Stimulated activated CD4-positive, alpha-beta T cell treated with anti-CD3 and anti-CD28 coated beads, Interleukin-15, amount 100 ng/mL, for 48 hours (primary cell): Measurements from ENCODE around the gene ARHGEF2.
"Not testable (repeated sequence)": the region's sequence is repeated elsewhere in the genome, so short reads cannot be mapped to it uniquely, and the experiment has no call there.

Experiments
- DNase-seq, 2 donors: peaks; one replicate each; pipeline ENCODE4 v3.0.0-alpha.2; 2020; ENCODE audit warnings: low read depth in 2 of 2

The ARHGEF2 gene

DNA sequence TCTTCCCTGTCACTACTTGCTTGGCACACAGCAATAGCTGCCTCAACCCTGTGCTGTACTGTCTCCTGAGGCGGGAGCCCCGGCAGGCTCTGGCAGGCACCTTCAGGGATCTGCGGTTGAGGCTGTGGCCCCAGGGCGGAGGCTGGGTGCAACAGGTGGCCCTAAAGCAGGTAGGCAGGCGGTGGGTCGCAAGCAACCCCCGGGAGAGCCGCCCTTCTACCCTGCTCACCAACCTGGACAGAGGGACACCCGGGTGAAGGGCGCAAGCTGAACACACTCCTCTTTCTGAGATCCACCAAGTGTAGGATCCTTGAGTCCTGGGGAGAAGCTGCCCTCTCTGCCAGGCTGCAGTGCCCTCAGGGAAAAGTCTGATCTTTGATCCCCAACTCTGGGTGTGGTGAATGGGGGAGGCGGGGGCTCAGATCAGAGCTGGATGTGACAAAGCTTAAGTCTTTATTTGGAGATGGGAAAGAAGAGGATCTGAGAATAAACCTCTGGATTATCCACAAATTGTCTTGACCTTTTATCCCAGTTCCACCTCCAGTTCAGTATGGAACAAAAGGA, 35.7 kb downstream of the ARHGEF2 start:
- DNase-seq = no peak

DNA sequence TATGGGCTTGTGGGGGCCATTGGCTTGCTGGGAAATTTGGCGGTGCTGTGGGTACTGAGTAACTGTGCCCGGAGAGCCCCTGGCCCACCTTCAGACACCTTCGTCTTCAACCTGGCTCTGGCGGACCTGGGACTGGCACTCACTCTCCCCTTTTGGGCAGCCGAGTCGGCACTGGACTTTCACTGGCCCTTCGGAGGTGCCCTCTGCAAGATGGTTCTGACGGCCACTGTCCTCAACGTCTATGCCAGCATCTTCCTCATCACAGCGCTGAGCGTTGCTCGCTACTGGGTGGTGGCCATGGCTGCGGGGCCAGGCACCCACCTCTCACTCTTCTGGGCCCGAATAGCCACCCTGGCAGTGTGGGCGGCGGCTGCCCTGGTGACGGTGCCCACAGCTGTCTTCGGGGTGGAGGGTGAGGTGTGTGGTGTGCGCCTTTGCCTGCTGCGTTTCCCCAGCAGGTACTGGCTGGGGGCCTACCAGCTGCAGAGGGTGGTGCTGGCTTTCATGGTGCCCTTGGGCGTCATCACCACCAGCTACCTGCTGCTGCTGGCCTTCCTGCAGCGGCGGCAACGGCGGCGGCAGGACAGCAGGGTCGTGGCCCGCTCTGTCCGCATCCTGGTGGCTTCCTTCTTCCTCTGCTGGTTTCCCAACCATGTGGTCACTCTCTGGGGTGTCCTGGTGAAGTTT, 36.4 kb downstream of the ARHGEF2 start:
- DNase-seq = no peak

DNA sequence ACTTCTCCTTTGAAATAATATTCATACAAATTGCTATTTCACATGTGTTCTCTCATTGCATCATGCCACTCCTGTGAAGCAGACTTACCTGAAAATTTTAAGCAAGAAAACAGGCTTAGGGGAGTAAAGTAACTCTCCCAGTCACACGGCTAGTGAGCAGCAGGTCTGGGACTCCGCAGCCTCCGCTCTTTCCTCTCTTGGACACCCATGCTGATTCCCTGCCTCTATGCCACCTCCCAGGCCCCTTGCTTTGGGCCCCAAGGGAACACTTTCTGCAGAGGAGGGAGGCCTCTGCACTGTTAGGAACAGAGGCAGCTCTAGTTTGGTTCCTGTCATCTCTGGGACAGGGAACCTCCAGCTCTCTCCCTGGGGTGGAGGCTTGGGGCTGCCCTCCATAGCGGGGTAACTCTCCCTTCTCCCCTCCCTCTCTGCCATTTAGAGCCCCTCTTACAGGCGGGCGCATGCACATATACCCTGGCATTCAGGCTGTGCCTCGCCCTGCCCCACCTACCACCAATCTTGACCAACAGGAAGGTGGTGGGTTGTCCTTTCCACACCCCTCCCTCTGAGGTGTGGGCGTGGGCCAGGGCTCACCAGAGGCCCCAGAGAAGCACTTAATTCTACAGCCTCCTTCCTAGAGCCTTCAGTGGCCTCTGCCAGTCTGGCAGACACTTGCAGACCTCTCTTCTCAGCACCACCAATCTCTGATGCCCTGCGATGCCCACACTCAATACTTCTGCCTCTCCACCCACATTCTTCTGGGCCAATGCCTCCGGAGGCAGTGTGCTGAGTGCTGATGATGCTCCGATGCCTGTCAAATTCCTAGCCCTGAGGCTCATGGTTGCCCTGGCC, 37.1 kb downstream of the ARHGEF2 start, which contains the start of gene RXFP4:
Gene RXFP4, plus strand, starts transcription at position 646 of the 852 bp plus-strand sequence. Its CDS starts 72 bp downstream, at position 718.
- no peak for DNase-seq

DNA sequence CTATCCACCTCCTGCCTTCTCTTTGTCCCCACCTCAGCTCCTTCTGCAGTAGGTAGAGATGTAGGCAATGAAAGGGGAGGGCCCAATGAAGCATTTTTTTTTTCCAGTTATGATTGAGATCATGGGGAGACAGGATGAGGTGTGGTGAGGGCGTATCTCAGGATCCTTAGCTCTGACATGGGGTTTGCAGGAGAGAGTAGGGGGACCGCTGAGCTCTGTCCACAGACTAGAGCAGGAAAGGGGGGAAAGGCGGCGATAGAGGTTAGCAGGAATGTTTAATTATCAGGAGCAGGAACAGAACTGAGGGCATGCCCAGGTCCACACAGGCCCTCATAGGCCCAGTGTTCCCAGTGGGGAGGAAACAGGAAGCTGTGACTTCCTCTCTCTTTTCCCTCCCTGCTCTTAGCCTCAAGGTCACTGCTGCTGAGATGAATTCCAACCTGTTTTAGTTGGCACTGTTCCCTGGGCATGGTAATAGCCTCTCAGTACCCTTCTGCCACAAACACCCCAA, 37.8 kb downstream of the ARHGEF2 start:
- DNase-seq = no peak

DNA sequence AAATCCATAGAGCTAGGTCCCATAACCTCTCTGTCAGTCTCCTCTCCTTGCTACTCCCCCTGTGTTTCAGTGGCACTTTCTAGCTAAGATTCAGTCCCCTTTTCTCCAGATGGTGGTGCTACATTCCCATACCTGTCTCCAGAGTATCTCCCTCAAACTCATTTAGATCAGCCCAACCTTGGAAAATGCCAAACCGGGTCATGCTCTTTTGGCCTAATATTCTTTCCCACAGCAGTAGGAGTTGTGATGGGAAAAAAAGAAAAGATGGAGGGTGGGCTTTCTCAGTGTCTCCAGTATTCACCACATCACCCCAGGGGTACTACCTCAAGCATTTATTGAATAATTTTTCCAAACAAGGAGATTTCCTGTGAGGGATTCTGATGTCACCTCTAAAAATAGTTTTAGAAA, 40.1 kb downstream of the ARHGEF2 start:
- no peak for DNase-seq

DNA sequence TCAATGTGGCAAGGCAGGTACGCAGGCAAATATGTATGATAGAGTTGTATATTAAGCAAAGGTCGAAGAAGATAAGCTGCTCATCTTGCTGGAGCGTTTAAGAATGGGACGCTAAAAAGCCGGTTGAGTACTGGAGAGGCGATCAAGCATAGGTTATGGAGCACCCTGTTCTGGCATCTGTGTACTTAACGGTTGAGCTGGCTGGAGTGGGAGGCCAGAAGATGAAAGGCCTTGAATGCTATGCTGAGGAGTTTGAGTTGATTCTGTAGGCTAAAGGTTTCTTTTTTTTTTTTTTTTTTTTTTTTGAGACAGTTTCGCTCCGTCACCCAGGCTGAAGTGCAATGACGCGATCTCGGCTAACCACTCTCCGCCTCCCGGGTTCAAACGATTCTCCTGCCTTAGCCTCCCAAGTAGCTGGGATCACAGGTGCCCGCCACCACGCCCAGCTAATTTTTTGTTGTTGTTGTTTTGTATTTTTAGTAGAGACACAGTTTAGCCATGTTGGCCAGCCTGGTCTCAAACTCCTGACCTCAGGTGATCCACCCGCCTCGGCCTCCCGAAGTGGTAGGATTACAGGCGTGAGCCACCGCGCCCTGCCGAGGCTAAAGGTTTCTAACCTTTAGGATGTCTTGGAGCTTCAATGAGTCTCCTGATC, 43.3 kb downstream of the ARHGEF2 start:
- DNase-seq = no peak

DNA sequence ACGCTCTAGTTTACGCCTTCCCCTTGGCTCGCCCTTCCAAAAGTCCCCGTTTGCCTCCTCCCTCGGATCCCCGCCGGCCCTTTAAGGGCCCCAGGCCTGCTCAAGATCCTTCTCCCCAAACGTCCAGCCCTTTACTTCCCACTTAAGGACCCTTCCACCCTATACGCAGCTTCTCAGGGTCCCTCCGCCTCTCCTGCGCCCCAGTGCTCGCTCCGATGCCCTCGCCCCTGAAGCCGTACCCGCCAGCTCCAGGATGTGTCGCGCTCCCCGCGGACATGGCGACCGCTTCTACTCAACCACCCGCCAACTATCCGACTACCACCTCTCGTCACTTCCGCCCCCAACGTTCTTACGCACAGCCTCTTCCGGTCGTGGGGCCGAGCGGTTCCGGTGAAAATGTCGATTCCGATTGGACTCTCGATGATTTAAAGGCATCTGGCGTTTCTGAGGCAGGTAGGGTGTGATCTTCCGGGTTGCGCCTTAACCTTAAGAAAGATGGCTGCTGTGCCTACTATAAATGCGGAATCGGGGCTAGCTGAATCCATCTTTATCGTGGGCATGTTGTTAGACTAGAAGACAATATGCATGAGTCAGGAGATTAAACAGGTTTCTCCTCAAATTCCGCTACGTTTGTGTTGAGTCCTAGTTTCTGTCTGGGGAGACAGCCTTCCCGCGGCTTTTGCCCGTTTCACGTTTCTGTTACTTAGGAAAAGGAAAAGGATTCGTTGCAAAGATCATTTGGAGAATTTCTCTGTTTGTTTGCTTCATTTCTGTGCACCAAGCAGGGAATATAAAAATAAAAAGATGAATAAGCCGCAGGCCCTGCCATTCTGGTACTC, 44.0 kb downstream of the ARHGEF2 start, which contains the start of gene KHDC4:
Gene KHDC4, minus strand, starts transcription at position 317 of the 839 bp plus-strand sequence. Its CDS starts 40 bp downstream, at position 277.
- peak; percentile 91 to 93 for DNase-seq

DNA sequence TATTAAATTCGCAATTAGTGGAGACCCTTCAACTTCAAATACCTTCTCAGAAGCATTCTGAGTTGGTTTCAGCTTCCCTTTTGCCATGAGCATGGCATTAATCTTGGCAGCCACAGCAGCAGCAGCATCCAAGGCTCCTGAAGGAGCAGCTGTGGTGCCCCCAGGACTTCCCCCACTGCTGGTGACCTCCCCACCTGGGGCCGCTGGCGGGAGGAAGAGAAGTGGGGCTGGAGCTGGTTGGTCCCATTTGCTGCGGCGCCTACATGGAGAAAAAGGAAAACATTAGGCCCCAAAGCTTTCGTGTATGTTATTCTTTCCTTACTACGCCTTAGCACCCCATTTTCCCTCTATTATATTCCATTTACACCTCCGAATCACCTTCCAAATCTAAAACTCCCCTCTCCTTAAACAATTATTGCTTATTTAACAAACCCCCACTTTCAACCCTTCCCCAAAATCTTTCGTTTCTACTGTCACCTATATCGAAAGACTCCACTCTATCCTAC, 44.7 kb downstream of the ARHGEF2 start:
- no peak for DNase-seq

DNA sequence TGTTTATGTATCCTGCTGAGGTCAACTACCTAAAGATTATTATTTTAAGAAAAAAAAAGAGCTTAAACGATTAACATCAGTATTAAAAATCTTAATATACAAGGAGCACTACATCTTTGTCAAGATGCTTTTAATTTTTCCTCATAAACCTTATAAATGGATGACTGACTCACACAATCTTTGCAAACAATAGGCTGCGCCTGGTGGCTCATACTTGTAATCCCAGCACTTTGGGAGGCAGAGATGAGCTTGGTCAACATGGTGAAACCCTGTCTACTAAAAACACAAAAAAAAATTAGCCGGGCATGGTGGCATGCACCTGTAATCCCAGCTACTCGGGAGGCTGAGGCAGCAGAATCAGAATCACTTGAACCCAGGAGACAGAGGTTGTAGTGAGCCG, 45.9 kb downstream of the ARHGEF2 start:
- no peak for DNase-seq

DNA sequence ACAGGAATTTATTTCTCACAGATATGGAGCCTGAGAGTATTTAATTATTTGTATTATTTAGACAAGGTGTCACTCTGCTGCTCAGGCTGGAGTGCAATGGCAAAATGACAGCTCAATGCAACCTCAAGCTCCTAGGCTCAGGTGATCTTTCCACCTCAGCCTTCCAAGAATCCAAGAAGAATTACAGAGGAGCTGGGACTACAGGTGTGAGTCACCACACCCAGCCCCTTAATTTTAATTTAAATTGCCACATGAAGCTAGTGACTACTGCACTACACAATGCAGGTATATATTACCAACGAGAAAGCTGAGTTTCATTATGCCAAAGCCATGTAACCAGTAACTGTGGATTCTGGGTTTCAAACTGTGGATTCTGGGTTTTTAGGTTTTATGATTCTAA, 46.3 kb downstream of the ARHGEF2 start:
- DNase-seq = no peak

DNA sequence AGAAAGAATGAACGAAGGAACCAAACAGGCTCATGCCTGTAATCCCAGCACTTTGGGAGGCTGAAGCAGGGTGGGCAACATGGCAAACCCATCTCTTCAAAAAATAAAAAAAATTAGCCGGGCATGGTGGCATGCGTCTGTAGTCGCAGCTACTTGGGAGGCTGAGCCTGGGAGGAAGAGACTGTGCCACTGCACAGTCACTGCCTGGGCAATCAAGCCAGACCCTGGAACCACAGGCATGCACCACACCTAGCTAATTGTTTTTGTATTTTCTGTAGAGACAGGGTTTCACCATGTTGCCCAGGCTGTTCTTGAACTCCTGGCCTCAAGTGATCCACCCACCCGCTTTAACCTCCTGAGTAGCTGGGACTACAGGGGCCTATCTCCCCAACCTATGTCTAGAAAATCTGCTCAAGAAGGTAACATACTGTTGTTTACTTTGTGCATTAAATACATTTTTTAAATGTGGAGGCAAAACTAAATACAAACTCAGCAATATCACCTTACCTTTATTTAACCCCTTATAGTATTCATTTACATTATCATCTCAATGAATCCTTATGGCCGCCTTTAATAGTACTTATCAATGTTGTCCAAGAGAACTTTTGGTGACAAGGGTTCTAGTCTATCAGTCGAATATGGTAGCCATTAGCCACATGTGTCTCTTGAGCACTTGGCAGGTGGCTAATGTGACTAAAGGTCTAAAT, 46.9 kb downstream of the ARHGEF2 start:
- no peak for DNase-seq

DNA sequence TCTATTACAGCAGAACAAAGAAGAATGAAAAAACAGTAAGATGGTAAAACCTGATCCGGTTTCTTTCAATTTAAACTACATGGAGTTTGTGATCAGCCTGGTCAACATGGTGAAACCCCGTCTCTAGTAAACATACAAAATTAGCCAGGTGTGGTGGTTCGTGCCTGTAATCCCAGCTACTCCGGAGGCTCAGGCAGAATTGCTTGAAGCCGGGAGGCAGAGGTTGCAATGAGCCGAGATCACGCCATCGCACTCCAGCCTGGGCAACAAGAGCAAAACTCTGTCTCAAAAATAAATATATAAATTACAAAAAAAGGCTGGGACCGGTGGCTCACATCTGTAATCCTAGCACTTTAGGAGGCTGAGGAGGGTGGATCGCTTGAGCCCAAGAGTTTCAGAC, 47.6 kb downstream of the ARHGEF2 start:
- not testable (repeated sequence) for DNase-seq

DNA sequence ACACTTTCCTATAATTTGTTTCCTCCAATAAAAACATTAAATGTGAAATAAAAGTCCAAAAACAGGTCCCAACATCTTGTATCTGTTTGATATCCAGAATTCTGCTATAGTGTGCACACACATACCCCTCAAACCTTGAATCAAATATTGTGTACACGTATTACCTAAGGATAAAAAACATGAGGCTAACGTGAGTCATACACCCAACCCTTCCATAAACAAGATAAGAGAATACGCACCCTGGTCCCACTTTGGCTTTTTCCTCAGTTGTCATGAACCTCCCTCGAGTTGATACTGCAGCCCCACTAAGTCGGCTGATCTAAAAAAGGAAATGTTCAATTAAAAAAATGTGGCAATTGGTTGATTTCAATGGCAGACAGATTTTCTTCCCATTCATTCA, 49.3 kb downstream of the ARHGEF2 start:
- no peak for DNase-seq

DNA sequence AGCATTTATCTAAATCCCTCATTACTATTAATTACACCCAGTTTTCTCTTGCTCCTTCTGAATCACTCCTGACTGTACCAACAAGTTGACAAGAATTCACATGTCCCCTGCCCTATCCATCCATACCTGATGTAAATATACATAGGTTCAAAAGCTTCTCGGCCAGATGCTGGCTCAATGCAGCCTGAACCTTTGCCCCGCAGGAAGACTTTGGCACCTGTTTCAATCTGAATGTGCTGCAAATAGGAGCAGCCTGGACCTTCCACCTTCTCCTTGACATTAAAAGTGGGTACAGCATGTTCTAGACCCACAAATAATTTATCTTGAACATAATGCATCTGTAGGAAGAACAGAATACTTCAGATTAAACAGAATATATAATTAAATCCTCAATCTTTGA, 52.8 kb downstream of the ARHGEF2 start:
- no peak for DNase-seq

DNA sequence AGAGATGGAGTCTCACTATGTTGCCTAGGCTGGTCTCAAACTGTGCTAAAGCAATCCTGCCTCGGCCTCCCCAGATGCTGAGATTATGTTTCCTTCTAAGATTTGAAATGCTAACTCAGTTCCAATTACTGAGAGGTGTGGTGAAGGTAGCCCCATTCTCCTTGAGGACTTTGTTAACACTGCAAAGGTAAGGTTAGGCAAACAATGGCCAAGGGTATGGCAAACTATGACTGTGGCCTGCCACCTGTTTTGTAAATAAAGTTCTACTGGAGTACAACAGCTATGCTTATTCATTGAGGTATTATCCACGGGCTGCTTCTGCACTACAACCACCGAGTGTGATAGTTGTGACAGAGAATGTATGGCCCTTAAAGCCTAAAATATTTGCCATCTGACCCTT, 57.6 kb downstream of the ARHGEF2 start:
- DNase-seq = no peak

DNA sequence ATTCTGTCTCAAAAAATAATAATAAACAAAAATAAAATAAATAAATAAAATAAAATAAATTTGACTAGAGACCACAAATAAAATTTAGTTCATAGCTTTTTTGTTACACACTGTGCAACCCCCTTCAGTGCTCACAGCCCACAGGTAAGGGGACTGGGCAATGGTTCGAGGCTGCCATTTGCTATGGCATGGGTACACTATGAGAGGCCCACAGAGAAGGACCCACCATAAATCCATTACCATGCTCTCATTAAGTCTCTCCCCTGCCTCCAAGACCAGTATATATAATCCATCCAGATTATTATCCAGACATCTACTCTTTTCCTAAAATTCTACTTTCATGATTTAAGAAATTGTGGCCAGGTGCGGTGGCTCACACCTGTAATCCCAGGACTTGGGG, 58.5 kb downstream of the ARHGEF2 start:
- DNase-seq = no peak

DNA sequence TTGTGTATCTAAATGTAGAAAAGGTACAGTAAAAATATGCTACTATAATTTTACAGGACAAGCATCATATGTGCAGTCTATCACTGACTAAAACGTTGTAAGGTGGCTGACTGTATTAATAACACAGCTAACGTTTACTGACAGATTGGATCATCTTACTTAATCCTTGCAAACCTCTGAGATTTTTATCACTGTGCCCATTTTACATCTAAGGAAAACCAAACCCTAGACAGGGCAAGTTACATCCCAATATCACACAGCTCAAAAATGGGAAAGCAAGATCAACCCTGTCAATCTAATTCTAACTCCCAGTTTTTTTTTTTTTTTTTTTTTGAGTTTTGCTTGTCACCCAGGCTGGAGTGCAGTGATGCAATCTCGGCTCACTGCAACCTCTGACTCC, 59.7 kb downstream of the ARHGEF2 start:
- no peak for DNase-seq

DNA sequence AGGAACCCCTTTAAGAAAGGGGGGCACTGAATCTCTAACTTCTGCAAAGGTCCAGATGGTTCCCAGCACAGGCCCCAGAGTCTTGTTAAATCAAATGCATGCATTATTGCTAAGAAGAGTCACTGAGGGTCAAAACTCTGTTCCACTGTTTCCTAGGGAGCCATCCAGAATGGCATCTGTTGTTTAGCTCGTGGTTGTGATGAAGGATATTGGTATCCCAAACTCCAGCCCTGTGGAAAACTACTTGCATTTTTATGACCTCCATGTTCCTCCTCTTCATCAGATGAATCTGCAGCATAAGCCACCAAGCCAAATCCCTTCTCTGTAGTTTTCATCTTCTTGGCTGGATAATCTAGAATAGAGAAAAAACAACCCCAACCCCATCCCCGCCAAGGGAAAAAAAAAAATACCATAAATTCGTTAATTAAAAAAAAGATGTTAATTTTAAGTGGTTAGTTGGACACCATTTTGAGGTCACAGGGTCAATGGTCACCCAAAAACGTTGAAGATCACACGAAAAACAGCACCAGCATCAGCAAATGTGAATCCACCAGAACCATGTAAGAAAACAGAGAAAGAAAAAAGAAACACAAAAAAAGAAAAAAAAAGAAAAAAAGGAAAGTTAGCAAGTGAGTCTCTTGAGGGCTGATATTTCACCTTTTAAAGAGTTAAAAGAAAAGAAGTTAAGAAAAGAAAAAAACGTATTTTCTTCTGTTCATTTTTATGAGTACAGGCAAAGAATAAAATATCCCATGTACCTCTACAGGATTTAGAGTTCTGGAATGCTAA, 64.2 kb downstream of the ARHGEF2 start:
- no peak for DNase-seq

DNA sequence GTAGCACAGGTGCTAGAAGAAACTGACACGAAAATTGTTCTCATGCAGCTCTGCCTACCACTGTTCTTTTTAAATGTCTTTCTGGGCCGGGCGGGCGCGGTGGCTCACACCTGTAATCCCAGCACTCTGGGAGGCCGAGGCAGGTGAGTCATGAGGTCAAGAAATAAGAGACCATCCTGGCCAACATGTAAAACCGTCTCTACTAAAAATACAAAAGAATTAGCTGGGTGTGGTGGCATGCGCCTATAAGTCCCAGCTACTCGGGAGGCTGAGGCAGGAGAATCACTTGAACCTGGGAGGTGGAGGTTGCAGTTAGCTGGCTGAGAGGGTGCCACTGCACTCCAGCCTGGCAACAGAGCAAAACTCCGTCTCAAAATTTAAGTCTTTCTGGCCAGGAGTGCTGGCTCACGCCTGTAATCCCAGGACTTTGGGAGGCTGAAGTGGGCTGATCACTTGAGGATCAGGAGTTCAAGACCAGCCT, 66.3 kb downstream of the ARHGEF2 start:
- no peak for DNase-seq
